A673 (cell line): ENCODE results near the gene ZNF622.

Experiments
- CTCF ChIP-seq: fragments of 300-800, 200-600 bp; sonication (generic); conservative IDR thresholded peaks from 2 replicates; pipeline ENCODE4 v1.5.1; 2017; ENCODE audit warnings: low read depth, mild to moderate bottlenecking, antibody characterized with exemption, low read length, moderate library complexity, mixed read lengths
- EZH2 ChIP-seq: fragments of 200-600 bp; sonication (generic); IDR thresholded peaks from 2 replicates; pipeline ENCODE4 v1.6.1; 2017; ENCODE audit warnings: borderline replicate concordance, low read depth, mild to moderate bottlenecking, mixed read lengths, antibody characterized with exemption, low read length; ENCODE audit not compliant: poor library complexity, severe bottlenecking

GRCh38 chr5:16483361-16483760 is 17.8 kb upstream of the ZNF622 start:
- TF ChIP-seq CTCF (no peak), EZH2 (no peak)
